ENCODE measurements around the gene ASB6.

Gene ASB6

DNA sequence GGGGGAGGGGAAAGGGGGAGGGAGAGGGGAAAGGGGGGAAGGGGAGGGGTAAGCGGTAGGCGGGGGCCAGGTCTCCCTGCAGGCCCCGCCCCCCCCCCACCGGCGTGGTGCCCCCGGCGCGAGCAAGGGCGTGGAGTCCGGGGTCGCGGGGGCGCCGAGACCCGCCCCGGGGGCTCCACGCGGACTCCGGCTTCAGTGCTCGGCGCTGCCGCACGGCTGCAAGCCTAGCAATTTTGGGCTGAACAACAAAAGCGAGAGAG lies 31.8 kb downstream of the ASB6 start:
- TF ChIP-seq, protein P1, sequence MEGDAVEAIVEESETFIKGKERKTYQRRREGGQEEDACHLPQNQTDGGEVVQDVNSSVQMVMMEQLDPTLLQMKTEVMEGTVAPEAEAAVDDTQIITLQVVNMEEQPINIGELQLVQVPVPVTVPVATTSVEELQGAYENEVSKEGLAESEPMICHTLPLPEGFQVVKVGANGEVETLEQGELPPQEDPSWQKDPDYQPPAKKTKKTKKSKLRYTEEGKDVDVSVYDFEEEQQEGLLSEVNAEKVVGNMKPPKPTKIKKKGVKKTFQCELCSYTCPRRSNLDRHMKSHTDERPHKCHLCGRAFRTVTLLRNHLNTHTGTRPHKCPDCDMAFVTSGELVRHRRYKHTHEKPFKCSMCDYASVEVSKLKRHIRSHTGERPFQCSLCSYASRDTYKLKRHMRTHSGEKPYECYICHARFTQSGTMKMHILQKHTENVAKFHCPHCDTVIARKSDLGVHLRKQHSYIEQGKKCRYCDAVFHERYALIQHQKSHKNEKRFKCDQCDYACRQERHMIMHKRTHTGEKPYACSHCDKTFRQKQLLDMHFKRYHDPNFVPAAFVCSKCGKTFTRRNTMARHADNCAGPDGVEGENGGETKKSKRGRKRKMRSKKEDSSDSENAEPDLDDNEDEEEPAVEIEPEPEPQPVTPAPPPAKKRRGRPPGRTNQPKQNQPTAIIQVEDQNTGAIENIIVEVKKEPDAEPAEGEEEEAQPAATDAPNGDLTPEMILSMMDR (conservative IDR thresholded peaks at IDR 0.05; ENCODE audit: control insufficient read depth, insufficient read depth, low read depth, low read length): no peak
- DNase-seq (ENCODE audit: low read depth): no peak
- H3K4me3 ChIP-seq (ENCODE audit: control insufficient read depth, low read depth, low read length): peak overlapping the region; percentile 42

DNA sequence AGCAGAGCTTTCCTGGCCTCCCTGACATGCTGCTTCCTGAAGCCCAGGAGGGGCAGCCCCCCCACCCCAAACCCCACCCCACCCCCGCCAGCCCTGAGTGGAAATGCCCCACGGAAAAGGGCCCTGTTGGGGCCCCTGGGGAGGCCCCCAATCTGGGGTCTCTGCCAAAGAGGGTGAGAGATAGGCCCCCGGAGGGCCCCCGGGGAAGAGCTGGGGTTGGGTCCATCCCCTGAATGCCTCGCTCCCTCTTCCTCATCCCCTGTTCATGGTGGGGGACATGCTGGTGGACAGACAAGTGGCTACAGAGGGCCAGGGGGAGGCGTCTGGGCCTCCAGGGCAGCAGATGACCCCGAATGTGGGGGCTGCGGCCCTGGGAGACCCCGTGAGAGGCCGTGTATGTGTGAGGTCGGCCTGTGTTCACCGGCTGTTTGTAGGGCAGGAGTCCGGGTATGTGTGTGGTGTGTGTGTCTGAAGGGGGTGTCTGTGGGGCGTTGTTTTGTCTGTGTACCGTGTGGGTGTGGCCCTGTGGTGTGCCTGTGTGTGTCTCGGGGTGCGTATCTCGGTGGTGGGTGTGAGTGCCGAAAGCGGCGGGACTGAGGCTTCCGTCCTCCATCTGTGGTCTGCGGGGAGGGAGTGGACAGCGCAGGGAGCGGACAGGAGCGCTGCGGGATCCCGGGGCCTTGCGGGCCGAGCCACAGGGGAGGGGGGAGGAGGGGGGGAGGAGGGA lies 32.3 kb downstream of the ASB6 start:
- H3K4me3 ChIP-seq (ENCODE audit: control insufficient read depth, low read depth, low read length): peak overlapping the region; percentile 16
- no peak for DNase-seq (ENCODE audit: low read depth)
- TF ChIP-seq, protein P1 (conservative IDR thresholded peaks at IDR 0.05; ENCODE audit: control insufficient read depth, insufficient read depth, low read depth, low read length): no peak

DNA sequence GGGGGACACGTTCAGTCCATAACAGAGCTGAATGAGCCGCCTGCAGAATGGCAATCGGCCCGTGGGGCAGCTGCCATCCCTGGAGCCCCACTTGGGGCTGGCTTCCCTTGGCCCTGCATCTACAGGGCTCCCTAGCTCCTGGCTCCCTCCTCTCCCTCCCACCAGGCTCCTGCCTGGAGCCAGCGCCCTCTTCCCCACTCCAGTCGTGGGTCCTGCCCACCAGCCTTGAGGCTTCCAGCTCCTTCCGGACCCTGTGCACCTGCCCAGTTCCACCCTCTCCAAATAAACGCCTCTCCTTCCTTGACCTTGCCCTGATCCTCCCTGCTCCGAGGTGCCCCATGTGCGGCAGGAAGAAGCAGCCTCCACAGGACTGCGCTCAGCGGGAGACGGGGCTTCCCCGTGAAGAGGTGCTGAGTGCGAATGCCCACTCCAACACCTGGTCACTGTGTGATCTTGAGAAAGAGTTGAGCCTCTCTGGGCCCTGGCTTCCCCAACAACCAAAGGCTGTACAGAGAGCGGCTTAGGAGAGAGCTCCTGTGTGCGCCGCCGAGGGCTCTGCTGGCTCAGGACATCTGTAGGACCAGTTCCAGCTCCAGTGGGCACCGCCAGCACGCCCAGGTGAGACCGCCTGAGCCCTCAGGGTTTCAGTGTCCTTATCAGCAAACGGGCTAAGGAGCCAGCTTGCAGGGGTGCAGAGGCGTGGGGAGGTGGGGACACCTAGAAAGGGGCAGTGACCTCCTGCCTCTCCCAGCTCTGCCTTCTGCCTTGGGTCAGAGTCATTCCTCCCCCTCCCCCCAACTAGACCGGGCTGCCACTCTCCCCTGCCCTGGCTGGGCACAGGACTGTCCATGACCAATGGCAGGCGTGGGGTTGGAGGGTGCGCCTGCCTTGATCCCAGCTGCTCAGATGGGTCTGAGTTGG lies 33.1 kb downstream of the ASB6 start:
- no peak overlapping the region for H3K4me3 ChIP-seq (ENCODE audit: control insufficient read depth, low read depth, low read length)
- DNase-seq (ENCODE audit: low read depth): no peak
- TF ChIP-seq, protein P1 (conservative IDR thresholded peaks at IDR 0.05; ENCODE audit: control insufficient read depth, insufficient read depth, low read depth, low read length): no peak

DNA sequence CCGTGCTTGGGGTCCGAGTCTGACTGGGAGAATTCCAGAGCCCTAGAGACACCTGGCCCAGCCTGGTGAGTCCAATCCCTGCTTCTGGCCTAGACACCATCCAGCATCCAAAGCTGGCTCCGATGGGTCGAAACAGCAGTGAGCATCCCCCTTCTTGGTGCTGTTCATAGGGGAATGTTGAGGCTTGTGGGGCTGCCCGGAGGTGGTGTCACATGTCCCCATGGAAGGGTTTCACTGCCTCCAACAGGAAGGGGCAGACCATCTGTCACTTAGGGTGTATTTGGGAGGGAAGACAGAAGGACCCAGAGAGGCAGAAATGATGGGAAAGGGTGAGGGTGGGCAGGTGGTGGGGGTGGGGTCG lies 34.9 kb downstream of the ASB6 start:
- TF ChIP-seq, protein P1 (conservative IDR thresholded peaks at IDR 0.05; ENCODE audit: control insufficient read depth, insufficient read depth, low read depth, low read length): no peak
- H3K4me3 ChIP-seq (ENCODE audit: control insufficient read depth, low read depth, low read length): no peak overlapping the region
- DNase-seq (ENCODE audit: low read depth): no peak

DNA sequence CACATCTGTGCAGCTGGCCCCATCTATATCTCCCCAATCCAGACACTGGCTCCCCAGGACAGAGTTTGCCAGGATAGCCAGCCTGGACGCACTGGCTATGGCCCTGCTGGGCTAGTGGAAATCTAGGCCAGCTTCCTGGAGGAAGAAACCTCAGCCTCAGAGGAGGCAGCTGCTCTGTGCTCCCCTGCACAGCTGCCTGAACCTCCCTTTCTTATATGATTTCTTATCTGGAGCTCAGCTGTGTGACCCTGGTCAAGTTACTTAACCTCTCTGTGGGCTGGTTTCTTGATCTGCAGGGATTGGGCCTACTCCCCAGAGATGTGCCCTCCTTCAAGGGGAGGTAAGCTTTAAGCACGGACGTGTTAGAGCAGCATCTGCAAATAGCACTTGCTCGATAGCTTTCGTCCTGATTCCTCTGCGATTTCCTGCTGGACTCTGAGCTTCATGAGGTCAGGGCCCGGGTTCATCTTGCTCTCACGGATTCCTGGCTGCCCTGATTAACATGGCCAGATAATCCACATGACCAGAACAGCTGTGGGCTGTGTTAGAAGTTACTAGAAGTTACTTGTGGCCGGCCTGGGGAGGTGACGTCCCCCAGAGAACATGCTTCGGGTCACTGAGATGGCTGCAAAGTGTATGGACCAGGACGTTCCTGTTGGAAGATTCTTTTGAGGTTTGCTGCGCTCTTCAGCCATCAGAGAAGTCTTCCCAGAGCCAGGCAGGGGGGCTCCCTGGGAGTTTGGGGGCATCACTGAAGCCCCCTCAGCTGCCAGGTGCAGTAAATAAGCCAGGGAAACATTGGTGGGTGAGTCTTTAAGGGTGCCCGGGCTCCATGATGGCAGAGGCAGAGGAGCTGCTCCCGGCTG lies 35.6 kb downstream of the ASB6 start:
- no peak for DNase-seq (ENCODE audit: low read depth)
- no peak overlapping the region for H3K4me3 ChIP-seq (ENCODE audit: control insufficient read depth, low read depth, low read length)
- TF ChIP-seq, protein P1 (conservative IDR thresholded peaks at IDR 0.05; ENCODE audit: control insufficient read depth, insufficient read depth, low read depth, low read length): no peak

DNA sequence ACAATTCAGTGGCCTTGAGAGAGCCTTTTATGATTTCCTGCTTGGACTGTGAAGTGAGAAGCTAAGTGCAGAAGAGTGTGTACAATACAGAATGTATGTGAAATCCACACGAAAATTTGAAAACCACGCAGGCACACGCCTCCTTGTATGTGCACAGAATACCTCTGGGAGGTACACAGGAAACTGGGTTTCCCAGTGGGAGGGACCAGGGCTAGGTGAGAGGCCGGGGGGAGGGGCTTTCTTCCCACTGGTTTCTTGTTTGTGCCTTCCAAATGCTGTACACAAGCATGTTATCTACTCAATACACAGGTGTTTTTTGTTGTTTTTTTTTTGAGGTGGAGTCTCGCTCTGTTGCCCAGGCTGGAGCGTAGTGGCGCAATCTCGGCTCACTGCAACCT lies 37.2 kb downstream of the ASB6 start:
- TF ChIP-seq, protein P1 (conservative IDR thresholded peaks at IDR 0.05; ENCODE audit: control insufficient read depth, insufficient read depth, low read depth, low read length): no peak
- DNase-seq (ENCODE audit: low read depth): no peak
- H3K4me3 ChIP-seq (ENCODE audit: control insufficient read depth, low read depth, low read length): no peak overlapping the region

Measured in fibroblast of mammary gland (primary cell).